Activated T-cell treated with anti-CD3 and anti-CD28 coated beads for 24 hours (primary cell): ENCODE results near the gene PHACTR2.

Source experiments
- DNase-seq: peaks from one replicate; pipeline ENCODE4 v3.0.0-alpha.2; 2020; ENCODE audit warnings: low read depth

PHACTR2 gene

GRCh38 chr6:143675382-143675900, 2.3 kb upstream of the PHACTR2 start:
- DNase-seq: no peak

GRCh38 chr6:143675946-143676345, 1.8 kb upstream of the PHACTR2 start:
- DNase-seq: no peak

- DNase-seq: no peak
Observed at GRCh38 chr6:143676437-143677045, 1.2 kb upstream of the PHACTR2 start.

GRCh38 chr6:143677577-143677890, 231 bp upstream of the PHACTR2 start:
- no peak for DNase-seq

- no peak for DNase-seq
Observed at GRCh38 chr6:143679041-143679440, 1.3 kb downstream of the PHACTR2 start.

GRCh38 chr6:143680141-143680540, 2.4 kb downstream of the PHACTR2 start:
- no peak for DNase-seq

- DNase-seq: no peak
Observed at GRCh38 chr6:143682805-143683204, 5.0 kb downstream of the PHACTR2 start.

GRCh38 chr6:143684486-143684885, 6.7 kb downstream of the PHACTR2 start:
- no peak for DNase-seq

- no peak for DNase-seq
Observed at GRCh38 chr6:143685653-143686052, 7.9 kb downstream of the PHACTR2 start.

- no peak for DNase-seq
Observed at GRCh38 chr6:143687591-143687990, 9.8 kb downstream of the PHACTR2 start.

GRCh38 chr6:143688681-143689080, 10.9 kb downstream of the PHACTR2 start:
- no peak for DNase-seq

- DNase-seq: no peak
Observed at GRCh38 chr6:143689852-143690251, 12.1 kb downstream of the PHACTR2 start.

GRCh38 chr6:143691155-143691554, 13.4 kb downstream of the PHACTR2 start:
- DNase-seq: no peak

- DNase-seq: no peak
Observed at GRCh38 chr6:143691900-143692636, 14.3 kb downstream of the PHACTR2 start.

- DNase-seq: no peak
Observed at GRCh38 chr6:143692696-143693095, 14.9 kb downstream of the PHACTR2 start.

- no peak for DNase-seq
Observed at GRCh38 chr6:143694013-143694412, 16.2 kb downstream of the PHACTR2 start.

GRCh38 chr6:143694560-143694959, 16.8 kb downstream of the PHACTR2 start:
- DNase-seq: no peak

GRCh38 chr6:143695130-143695968, 17.6 kb downstream of the PHACTR2 start:
- no peak for DNase-seq

GRCh38 chr6:143695969-143696663, 18.4 kb downstream of the PHACTR2 start:
- no peak for DNase-seq

GRCh38 chr6:143696664-143697000, 18.9 kb downstream of the PHACTR2 start:
- DNase-seq: no peak

GRCh38 chr6:143697076-143697800, 19.5 kb downstream of the PHACTR2 start:
- no peak for DNase-seq

GRCh38 chr6:143698329-143698728, 20.6 kb downstream of the PHACTR2 start:
- DNase-seq: no peak
